IMR-90 (cell line): ENCODE measurements around the gene LTF.

Source experiments
- TF ChIP-seq, protein P1 (sequence below): conservative IDR thresholded peaks from 2 replicates; pipeline ENCODE4 v1.5.1; 2012; ENCODE audit warnings: mild to moderate bottlenecking, low read depth, low read length, improper control_type of control experiment
- TF ChIP-seq, protein P2 (sequence below): fragments of 150-350 bp; IDR thresholded peaks from 2 replicates; pipeline ENCODE4 v1.6.1; 2016; ENCODE audit warnings: low read depth, mild to moderate bottlenecking, low read length, moderate library complexity, borderline replicate concordance

DNA sequence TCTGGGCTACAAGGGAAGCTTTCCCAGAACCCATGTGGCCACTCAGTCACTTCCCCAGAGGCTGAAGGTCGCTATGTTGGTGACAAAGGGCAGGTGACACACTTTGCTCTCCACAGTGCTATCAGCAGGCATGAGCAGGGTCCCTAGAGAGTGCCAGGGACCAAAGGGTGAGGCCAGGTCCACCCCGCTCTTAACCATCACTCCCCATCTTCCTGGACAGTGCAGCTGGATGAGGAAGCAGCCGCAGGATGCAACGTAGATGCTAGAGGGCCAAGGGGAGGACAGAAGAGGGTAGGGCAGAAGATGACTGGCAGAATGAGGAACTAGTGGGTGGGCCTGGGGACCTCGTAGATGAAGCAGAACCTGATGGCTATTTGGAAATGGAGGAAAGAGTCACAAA is 13.6 kb upstream of the LTF start:
- TF ChIP-seq, protein P1, sequence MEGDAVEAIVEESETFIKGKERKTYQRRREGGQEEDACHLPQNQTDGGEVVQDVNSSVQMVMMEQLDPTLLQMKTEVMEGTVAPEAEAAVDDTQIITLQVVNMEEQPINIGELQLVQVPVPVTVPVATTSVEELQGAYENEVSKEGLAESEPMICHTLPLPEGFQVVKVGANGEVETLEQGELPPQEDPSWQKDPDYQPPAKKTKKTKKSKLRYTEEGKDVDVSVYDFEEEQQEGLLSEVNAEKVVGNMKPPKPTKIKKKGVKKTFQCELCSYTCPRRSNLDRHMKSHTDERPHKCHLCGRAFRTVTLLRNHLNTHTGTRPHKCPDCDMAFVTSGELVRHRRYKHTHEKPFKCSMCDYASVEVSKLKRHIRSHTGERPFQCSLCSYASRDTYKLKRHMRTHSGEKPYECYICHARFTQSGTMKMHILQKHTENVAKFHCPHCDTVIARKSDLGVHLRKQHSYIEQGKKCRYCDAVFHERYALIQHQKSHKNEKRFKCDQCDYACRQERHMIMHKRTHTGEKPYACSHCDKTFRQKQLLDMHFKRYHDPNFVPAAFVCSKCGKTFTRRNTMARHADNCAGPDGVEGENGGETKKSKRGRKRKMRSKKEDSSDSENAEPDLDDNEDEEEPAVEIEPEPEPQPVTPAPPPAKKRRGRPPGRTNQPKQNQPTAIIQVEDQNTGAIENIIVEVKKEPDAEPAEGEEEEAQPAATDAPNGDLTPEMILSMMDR, result no peak
- TF ChIP-seq, protein P2, sequence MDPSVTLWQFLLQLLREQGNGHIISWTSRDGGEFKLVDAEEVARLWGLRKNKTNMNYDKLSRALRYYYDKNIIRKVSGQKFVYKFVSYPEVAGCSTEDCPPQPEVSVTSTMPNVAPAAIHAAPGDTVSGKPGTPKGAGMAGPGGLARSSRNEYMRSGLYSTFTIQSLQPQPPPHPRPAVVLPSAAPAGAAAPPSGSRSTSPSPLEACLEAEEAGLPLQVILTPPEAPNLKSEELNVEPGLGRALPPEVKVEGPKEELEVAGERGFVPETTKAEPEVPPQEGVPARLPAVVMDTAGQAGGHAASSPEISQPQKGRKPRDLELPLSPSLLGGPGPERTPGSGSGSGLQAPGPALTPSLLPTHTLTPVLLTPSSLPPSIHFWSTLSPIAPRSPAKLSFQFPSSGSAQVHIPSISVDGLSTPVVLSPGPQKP, result no peak
